Tibial nerve (tissue), 4 donors: ENCODE measurements around the gene CACNA1G.

Source experiments
- CTCF ChIP-seq, 5 experiments: fragments of 200-600 bp in 3 of 5; fragments of 450-650 bp in 2 of 5; sonication (generic) in 3 of 5; IDR thresholded peaks; one replicate each; pipeline ENCODE4 v1.5.1; 2016 to 2019; ENCODE audit warnings: antibody characterized with exemption in 5 of 5, mild to moderate bottlenecking in 3 of 5, moderate library complexity in 2 of 5
- EP300 ChIP-seq, 2 donors: sonication (generic); formaldehyde crosslinking; IDR thresholded peaks; one replicate each; pipeline ENCODE4 v1.6.1; 2017; ENCODE audit warnings: antibody characterized with exemption in 2 of 2, mild to moderate bottlenecking in 1 of 2
- POLR2A ChIP-seq, 2 donors: fragments of 450-650 bp; IDR thresholded peaks; one replicate each; pipeline ENCODE4 v1.6.1; 2017; ENCODE audit warnings: antibody characterized with exemption in 2 of 2, mild to moderate bottlenecking in 2 of 2, moderate library complexity in 2 of 2

GRCh38 chr17:50546701-50547034 is 13.8 kb upstream of the CACNA1G start:
- TF ChIP-seq CTCF (IDR thresholded peaks at IDR 0.05) (no peak), POLR2A (IDR thresholded peaks at IDR 0.05) (no peak), EP300 (IDR thresholded peaks at IDR 0.05) (no peak)
